ENCODE measurements around the gene BLVRB.

GRCh38 chr19:40453151-40453735, 12.3 kb downstream of the BLVRB start:
- TF ChIP-seq ZBTB7A (IDR thresholded peaks at IDR 0.05; ENCODE audit: low read depth) (no peak), NFIC (IDR thresholded peaks at IDR 0.05) (no peak), CEBPB (IDR thresholded peaks at IDR 0.05) (no peak)

Measured in Ishikawa (cell line).